SKM-1 (cell line): ENCODE results near the gene EXOG.

Experiments
- DNase-seq: peaks from one replicate; lab custom pipeline; 2025; ENCODE audit not compliant: unreplicated experiment; lab: John Stamatoyannopoulos, UW

The EXOG gene

GRCh38 chr3:38473229-38473628 lies 22.9 kb upstream of the EXOG start:
- DNase-seq = no peak

GRCh38 chr3:38474928-38475605 lies 21.1 kb upstream of the EXOG start:
- no peak for DNase-seq

GRCh38 chr3:38475716-38476115 lies 20.4 kb upstream of the EXOG start:
- no peak for DNase-seq

- no peak for DNase-seq
These were observed 19.9 kb upstream of the EXOG start for GRCh38 chr3:38476157-38476756.

- DNase-seq = no peak
These were observed 18.9 kb upstream of the EXOG start for GRCh38 chr3:38477057-38477820.

GRCh38 chr3:38477839-38478450 lies 18.2 kb upstream of the EXOG start:
- no peak for DNase-seq

GRCh38 chr3:38478901-38479300 lies 17.2 kb upstream of the EXOG start:
- no peak for DNase-seq

- peak; percentile 17 for DNase-seq
These were observed 16.6 kb upstream of the EXOG start for GRCh38 chr3:38479431-38480092.

GRCh38 chr3:38480093-38480445 lies 16.1 kb upstream of the EXOG start:
- no peak for DNase-seq

- no peak for DNase-seq
These were observed 15.2 kb upstream of the EXOG start for GRCh38 chr3:38480930-38481329.

- DNase-seq = no peak
These were observed 13.2 kb upstream of the EXOG start for GRCh38 chr3:38482951-38483350.

- DNase-seq = no peak
These were observed 8.8 kb upstream of the EXOG start for GRCh38 chr3:38487323-38487722.

GRCh38 chr3:38488949-38489348 lies 7.2 kb upstream of the EXOG start:
- DNase-seq = no peak

GRCh38 chr3:38489766-38490165 lies 6.4 kb upstream of the EXOG start:
- DNase-seq = no peak

GRCh38 chr3:38490281-38491030 lies 5.7 kb upstream of the EXOG start:
- no peak for DNase-seq

- no peak for DNase-seq
These were observed 4.9 kb upstream of the EXOG start for GRCh38 chr3:38491215-38491614.

GRCh38 chr3:38493031-38493430 lies 3.1 kb upstream of the EXOG start:
- no peak for DNase-seq

- DNase-seq = no peak
These were observed 891 bp downstream of the EXOG start for GRCh38 chr3:38497031-38497430.

GRCh38 chr3:38500688-38501417 lies 4.7 kb downstream of the EXOG start:
- DNase-seq = no peak

GRCh38 chr3:38507120-38507519 lies 11.0 kb downstream of the EXOG start:
- no peak for DNase-seq
